GM21360 (cell line): ENCODE data around the gene C1orf115.
"Not testable (repeated sequence)": the region's sequence is repeated elsewhere in the genome, so short reads cannot be mapped to it uniquely, and the experiment has no call there.

Experiments
- ATAC-seq: cut with Tn5 transposase; IDR thresholded peaks from one replicate; pipeline ENCODE4 v1.9.1; 2021; ENCODE audit warnings: mild to moderate bottlenecking, moderate library complexity; ENCODE audit not compliant: unreplicated experiment

The C1orf115 gene

GRCh38 chr1:220717800-220718640 lies 27.9 kb downstream of the C1orf115 start:
- ATAC-seq: peak; percentile 82

- ATAC-seq: not testable (repeated sequence)
Observed at GRCh38 chr1:220721266-220721665, 31.1 kb downstream of the C1orf115 start.

- no peak for ATAC-seq
Observed at GRCh38 chr1:220726634-220727033, 36.5 kb downstream of the C1orf115 start.

- ATAC-seq: no peak
Observed at GRCh38 chr1:220727519-220727918, 37.4 kb downstream of the C1orf115 start.

GRCh38 chr1:220730486-220730885 lies 40.3 kb downstream of the C1orf115 start:
- ATAC-seq: no peak

DNA sequence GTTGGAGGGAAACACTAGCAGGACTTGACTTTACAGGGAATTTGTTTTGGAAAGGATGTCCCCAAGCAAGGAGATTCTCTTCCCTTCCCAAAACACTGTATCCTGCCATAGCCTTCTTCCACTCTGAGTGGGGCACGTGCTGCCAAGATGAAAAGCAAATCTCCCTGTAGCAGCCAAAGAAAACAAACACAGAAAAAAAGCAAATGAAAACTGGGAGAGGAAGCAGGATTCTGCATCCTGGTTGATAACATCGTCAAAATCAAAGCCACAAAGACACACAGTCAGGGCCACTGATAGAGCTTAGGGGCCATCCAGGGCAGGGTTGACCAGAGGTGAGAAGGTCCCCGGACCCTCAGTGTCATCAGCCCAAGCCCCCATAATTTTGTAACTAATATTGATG lies 42.0 kb downstream of the C1orf115 start:
- ATAC-seq: no peak

DNA sequence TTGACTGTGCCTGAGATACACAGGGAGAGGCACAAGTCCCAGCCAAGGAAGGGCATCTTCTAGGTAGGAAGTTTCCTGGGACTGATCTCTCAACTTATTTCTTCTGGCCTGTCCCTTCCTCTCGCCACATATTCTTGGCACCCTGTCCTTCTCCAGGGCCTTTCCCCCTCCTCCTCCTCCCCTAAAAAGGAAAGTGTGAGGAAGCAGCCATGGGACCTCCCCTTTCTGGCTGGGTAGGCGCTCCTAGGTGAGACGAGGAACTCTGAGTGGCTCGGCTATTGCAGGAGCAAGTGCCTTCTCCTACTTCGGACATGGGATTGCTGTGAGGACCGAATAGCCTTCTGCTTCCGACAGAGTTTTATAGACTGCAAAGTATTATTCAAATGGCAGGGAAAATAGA lies 42.5 kb downstream of the C1orf115 start:
- ATAC-seq: no peak

- ATAC-seq: peak; percentile 87
Observed at GRCh38 chr1:220733086-220733601, 43.0 kb downstream of the C1orf115 start.

DNA sequence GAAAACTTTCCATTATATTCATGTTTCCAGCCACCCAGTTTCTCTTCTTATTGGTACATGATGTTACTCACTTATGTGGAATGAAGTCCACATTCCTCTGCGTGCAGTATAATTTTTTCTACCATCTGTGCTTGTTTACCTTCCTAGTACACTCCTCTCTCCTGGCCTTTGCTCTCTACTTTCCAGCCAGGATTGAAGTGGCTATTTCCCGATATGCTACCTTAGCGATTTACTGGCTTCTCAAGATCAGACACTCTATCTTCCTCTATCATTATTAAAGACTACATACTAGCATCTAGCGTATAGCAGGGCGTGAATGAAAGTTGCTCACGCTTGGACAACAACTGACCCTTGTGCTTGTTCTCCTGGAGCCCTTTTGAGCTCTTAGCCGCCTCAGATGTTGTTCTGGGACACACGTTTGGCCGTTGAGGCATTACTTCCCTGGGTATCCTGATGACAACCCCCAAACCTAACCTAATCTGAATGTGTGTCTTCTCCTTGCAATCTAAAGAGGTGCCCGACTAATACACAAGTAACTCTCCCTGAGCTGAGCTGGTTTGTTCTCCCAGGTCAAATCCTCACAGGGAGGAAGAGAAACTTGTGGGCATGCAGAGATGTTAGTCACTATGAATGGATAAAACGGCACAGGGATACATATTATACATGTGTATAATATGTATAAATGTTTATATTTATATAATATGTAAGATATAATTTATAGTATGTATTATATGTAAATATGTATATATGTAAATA lies 44.6 kb downstream of the C1orf115 start:
- no peak for ATAC-seq

GRCh38 chr1:220736283-220736682 lies 46.1 kb downstream of the C1orf115 start:
- not testable (repeated sequence) for ATAC-seq

DNA sequence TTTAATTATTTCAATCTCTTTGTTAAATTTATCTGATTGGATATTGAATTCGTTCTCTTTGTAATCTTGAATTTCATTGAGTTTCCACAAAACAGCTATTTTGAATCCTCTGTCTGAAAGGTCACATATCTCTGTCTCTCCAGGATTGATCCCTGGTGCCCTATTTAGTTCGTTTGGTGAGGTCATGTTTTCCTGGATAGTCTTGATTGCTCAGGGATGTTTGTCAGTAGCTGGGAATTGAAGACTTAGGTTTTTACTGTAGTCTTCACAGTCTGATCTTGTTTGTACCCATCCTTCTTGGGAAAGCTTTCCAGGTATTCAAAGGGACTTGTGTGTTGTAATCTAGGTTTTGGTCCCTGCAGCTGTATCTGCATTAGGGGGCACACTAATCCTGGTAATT lies 51.2 kb downstream of the C1orf115 start:
- no peak for ATAC-seq

- no peak for ATAC-seq
Observed at GRCh38 chr1:220741825-220742224, 51.7 kb downstream of the C1orf115 start.

DNA sequence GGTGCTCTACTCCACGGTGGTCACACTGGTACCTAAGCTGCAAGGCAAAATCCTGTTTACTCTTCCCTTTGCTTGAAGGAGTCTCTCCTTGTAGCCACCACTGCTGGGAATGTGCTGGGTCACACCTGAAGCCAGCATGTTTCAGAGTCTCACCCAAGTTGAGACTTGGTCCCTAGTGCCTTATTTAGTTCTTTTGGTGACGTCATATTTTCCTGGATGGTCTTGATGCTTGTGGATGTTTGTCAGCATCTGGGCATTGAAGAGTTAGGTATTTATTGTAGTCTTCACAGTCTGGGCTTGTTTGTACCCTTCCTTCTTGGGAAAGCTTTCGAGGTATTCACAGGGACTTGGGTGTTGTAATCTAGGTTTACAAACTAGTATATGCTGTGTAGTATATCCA lies 52.4 kb downstream of the C1orf115 start:
- ATAC-seq: no peak

DNA sequence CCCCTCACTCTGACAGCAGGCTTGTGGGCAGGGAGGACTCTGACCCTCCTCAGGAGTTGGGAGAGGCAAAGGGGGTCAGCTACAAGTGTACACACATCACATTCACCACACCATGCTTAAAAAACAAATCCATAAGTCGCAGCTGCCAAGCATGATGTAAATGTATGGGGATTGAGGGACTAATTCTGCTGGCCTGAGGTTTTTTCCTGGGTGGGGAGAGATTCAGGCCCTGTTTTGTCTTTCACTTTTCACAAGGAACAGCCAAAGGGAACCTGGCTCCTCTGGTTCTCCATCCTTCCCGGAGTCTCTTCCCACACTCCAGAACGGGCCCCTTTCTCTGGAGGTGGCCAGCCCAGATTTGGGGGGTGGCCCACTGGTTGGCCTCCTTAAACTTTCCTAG lies 56.7 kb downstream of the C1orf115 start:
- no peak for ATAC-seq

DNA sequence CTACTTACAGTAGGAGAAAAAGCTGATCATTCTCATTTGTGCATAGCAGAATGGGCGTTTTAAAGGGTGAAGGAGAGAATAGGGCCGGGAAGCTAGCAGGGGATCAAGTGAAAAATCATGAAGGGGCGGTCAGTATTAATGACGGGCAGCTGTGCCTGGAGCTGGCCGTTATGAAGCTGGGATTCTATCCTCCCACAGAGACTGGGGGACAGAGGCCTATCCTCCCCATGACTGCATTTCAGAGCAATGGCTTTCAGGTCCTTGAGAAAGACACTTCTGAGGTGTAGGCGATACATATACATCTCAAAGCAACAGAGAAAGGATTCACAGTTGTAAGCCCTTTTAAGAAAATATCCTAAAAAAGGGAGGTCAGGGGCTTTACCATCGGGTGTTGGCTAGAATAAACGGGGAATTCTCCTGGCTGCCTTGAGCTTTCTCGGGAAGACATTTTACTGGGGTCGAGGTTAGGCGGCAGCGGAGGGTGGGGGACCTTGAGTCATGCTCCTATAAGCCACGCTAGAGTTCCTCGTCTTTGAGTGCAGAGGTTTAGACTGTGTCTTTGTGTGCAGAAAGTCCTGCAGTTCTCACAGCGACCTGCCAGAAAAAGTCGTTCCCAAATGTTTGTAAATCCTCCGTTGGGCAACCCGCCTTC lies 57.4 kb downstream of the C1orf115 start:
- ATAC-seq: peak; percentile 18

DNA sequence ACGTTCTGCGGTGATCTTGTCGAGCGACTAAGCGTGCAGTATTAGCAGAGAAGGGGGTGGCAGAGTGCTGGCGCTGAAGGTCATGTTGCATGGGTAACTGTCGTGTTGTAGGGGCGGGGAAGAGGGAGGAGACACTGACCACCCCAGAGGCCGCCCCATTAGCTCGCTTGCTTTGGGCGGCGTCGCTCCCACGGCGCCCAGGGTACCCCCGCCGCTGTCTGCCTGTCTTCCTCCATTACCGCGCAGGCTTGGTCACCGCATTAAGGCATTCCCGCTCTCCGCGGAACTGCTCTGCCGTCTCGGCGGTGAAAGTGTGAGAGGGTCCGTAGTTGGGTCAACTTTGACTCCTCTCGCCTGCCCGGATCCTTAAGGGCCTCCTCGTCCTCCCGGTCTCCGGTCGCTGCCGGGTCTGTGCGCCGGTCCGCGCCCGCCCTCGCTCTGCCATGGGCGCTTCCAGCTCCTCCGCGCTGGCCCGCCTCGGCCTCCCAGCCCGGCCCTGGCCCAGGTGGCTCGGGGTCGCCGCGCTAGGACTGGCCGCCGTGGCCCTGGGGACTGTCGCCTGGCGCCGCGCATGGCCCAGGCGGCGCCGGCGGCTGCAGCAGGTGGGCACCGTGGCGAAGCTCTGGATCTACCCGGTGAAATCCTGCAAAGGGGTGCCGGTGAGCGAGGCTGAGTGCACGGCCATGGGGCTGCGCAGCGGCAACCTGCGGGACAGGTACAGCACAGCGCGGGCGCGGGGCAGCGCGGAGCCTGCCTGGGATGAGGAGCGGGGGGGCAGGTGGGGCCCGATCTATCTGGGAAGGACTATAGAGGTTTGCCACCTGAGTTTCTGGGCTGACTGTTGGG lies 58.1 kb downstream of the C1orf115 start, which contains the start of gene MTARC2:
Gene MTARC2, plus strand, starts transcription at position 234 of the 846 bp plus-strand sequence. Its CDS starts 210 bp downstream, at position 444.
- ATAC-seq: peak; percentile 94
